T-helper 1 cell (primary cell): Measurements from ENCODE around the gene SELENOT.
"Not testable (repeated sequence)": the region's sequence is repeated elsewhere in the genome, so short reads cannot be mapped to it uniquely, and the experiment has no call there.

ENCODE experiments used
- DNase-seq, 5 donors: peaks; one replicate each; pipeline ENCODE4 v3.0.0-alpha.2; 2012 to 2020

Gene SELENOT

GRCh38 chr3:150607267-150608065, 4.3 kb downstream of the SELENOT start:
- no peak for DNase-seq

- no peak for DNase-seq
Measured at GRCh38 chr3:150609988-150610387, 6.9 kb downstream of the SELENOT start.

- no peak for DNase-seq
Measured at GRCh38 chr3:150610785-150611184, 7.7 kb downstream of the SELENOT start.

- DNase-seq, result no peak
Measured at GRCh38 chr3:150611666-150612065, 8.5 kb downstream of the SELENOT start.

GRCh38 chr3:150612494-150612893, 9.4 kb downstream of the SELENOT start:
- DNase-seq, result peak in 1 of 5 donors; percentile 17

GRCh38 chr3:150613034-150613433, 9.9 kb downstream of the SELENOT start:
- no peak for DNase-seq

GRCh38 chr3:150613709-150614480, 10.8 kb downstream of the SELENOT start:
- peak in 1 of 5 donors; percentile 52 for DNase-seq

- no peak for DNase-seq
Measured at GRCh38 chr3:150620002-150620689, 17.0 kb downstream of the SELENOT start.

GRCh38 chr3:150622955-150623354, 19.8 kb downstream of the SELENOT start:
- DNase-seq, result not testable (repeated sequence)

- DNase-seq, result no peak
Measured at GRCh38 chr3:150623945-150624344, 20.8 kb downstream of the SELENOT start.

GRCh38 chr3:150626148-150626930, 23.2 kb downstream of the SELENOT start:
- DNase-seq, result no peak

- no peak for DNase-seq
Measured at GRCh38 chr3:150627557-150627956, 24.4 kb downstream of the SELENOT start.

GRCh38 chr3:150631515-150632221, 28.5 kb downstream of the SELENOT start:
- DNase-seq, result no peak

- no peak for DNase-seq
Measured at GRCh38 chr3:150635076-150635475, 32.0 kb downstream of the SELENOT start.

- peak in 1 of 5 donors; percentile 64 for DNase-seq
Measured at GRCh38 chr3:150635526-150635925, 32.4 kb downstream of the SELENOT start.

- no peak for DNase-seq
Measured at GRCh38 chr3:150636258-150636657, 33.1 kb downstream of the SELENOT start.

GRCh38 chr3:150639262-150639661, 36.1 kb downstream of the SELENOT start:
- no peak for DNase-seq

GRCh38 chr3:150640256-150640655, 37.1 kb downstream of the SELENOT start:
- DNase-seq, result no peak

GRCh38 chr3:150653110-150653561, 50.0 kb downstream of the SELENOT start:
- no peak for DNase-seq

- DNase-seq, result no peak
Measured at GRCh38 chr3:150656316-150656715, 53.2 kb downstream of the SELENOT start.

GRCh38 chr3:150662410-150663200, 59.5 kb downstream of the SELENOT start:
- no peak for DNase-seq
